ENCODE data around the gene SGO2. TPM values are rescaled to one million over a fixed set of nuclear protein-coding genes. Genes with fewer than 3 reads are reported as not detected.
"Not testable (repeated sequence)": the region's sequence is repeated elsewhere in the genome, so short reads cannot be mapped to it uniquely, and the experiment has no call there.

The SGO2 gene
- total RNA-seq, 2 donors from 2014 or later, result 50.2 to 58.2 TPM

- Mint-ChIP-seq H3K36me3 (peaks cover 14 to 24% of the 10 kb centered on the region in 2 donors), H3K27ac (no peak overlapping the region)
These were observed 19.3 kb upstream of the SGO2 start for GRCh38 chr2:200506679-200507078.

GRCh38 chr2:200507179-200507578 lies 18.8 kb upstream of the SGO2 start:
- DNase-seq (ENCODE audit: low spot score in 2 of 2) (no peak), ATAC-seq (no peak)
- Mint-ChIP-seq H3K9me3 (peaks cover 0 to 3% of the 10 kb centered on the region in 2 donors), H3K36me3 (peaks cover 13 to 22% of the 10 kb centered on the region in 2 donors), H3K27ac (no peak overlapping the region)

More at GRCh38 chr2:200506679-200507078, 19.3 kb upstream of the SGO2 start:
- peaks cover 0 to 3% of the 10 kb centered on the region in 2 donors for H3K9me3 Mint-ChIP-seq
- DNase-seq (ENCODE audit: low spot score in 2 of 2), result no peak
- no peak for ATAC-seq

DNA sequence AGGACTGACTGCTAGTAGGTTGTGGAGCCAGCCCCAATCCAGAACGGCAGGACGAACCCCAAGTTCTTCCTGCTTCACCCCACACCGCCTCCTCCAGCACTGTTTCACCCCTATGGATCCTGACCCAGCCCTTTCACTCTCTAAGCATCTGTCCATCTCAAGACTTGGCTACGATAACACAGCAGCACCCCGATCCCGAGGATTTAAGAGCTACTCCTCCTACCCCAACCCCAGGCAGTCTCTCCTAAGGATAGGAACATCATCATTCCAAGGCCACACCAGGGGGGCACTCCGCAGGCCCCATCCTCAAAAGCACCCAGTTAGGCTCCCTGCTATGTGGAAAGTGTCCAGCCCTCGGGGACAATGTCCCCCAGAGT lies 16.8 kb upstream of the SGO2 start:
- DNase-seq (ENCODE audit: low spot score in 2 of 2), result no peak
- ATAC-seq, result peak in 1 of 2 donors; percentile 11

DNA sequence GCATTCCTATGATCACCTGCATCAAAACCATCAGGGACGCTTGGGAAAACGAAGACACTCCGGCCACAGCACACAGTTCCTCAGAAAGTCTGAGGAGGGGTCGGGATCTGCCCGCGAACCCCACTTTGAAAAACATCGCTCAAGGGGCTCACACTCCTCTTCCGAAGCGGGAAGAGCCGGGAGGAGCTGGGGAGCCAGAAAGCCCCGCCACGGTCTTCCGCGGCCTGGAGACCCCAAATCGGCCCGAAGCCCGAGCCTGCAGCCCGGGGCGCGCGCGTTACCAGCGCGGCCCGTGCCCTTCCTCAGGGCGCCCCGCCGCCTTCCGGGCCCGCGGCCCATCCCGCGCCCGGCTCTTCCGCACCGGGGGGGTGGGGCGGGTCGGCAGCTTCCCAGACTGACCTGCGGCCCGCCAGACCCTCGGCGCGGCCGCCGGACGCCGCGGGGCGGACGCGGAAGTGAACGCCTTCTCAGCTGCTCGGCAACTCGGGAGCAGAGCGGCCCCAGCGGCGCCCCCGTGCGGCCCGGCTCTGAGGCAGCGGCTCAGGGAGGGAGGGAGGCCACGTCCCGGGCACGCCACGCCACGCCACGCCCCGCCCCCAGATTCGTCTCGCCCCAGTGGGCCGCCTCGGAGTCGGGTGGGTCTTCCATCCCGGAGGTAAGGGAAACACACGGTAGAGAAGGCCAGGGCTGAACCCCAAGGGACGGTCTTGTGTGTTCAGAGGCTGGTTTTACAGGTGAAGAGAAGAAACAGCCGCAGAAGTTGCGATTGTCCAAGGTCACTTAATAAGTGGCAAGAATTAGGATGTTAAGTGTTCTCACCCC lies 16.2 kb upstream of the SGO2 start, which contains the start of gene KCTD18:
Gene KCTD18, minus strand, starts transcription at position 457 of the 822 bp plus-strand sequence. CDS start 3,052 bp downstream, outside the sequence.
- Mint-ChIP-seq H3K9me3 (no peaks in the 10 kb centered on the region), H3K36me3 (peaks cover 8 to 9% of the 10 kb centered on the region in 2 donors), H3K27ac (peak within 1 kb of the TSS; percentile 84 to 98)
- peak; percentile 98 for ATAC-seq
- DNase-seq (ENCODE audit: low spot score in 2 of 2), result peak; percentile 90 to 91

More for the DNA sequence above, 16.8 kb upstream of the SGO2 start:
- H3K27ac Mint-ChIP-seq, result peak overlapping the region; percentile 84 to 98
- no peaks in the 10 kb centered on the region for H3K9me3 Mint-ChIP-seq
- peaks cover 8 to 9% of the 10 kb centered on the region in 2 donors for H3K36me3 Mint-ChIP-seq

DNA sequence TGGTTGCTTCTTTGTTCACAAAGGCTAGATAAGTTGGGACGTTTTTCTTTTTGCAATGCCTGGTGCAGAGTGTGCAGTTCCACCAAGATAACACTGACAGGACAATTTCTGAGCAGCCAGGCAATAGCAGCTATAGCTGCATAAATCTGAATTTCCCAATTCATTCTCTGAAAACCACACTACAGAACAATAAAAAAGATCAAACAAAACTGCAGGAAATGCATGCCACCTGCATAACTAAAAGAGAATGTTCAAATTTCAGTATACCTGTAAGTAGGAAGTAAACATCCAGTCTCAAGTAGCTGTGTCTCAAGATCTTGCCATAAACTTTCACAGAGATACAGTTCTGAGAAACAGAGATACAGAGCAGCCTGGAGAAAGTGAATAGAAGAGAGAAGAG lies 10.9 kb upstream of the SGO2 start:
- no peak for DNase-seq (ENCODE audit: low spot score in 2 of 2)
- no peak for ATAC-seq
- Mint-ChIP-seq H3K27ac (no peak overlapping the region), H3K36me3 (peaks cover 0 to 17% of the 10 kb centered on the region in 2 donors), H3K9me3 (peaks cover 0 to 6% of the 10 kb centered on the region in 2 donors)

- ATAC-seq (no peak), DNase-seq (ENCODE audit: low spot score in 2 of 2) (no peak)
- Mint-ChIP-seq H3K27ac (no peak overlapping the region), H3K9me3 (peaks cover 0 to 4% of the 10 kb centered on the region in 2 donors), H3K36me3 (peaks cover 12 to 19% of the 10 kb centered on the region in 2 donors)
These were observed 2.8 kb upstream of the SGO2 start for GRCh38 chr2:200523158-200523557.

DNA sequence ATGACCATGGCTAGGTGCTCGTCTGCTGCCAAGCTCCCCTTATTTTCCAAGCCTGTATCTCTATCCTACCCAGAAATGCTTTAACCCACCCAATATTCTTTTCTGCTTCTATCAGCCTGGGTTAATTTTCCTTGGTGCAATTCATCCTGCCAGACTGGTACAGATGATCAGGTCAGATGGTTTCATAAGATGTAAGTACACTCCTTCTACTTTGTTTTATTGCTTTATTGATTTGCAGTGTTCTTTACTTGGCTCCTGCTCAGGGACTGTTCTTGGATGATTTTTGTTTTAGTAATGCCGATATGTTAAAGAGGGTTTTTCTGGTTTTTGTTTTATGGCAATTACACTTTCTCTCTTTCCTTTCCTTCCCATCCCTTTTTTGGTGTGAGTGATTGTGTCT lies 2.4 kb upstream of the SGO2 start:
- H3K27ac Mint-ChIP-seq, result no peak overlapping the region
- ATAC-seq (no peak), DNase-seq (ENCODE audit: low spot score in 2 of 2) (no peak)
- peaks cover 12 to 23% of the 10 kb centered on the region in 2 donors for H3K36me3 Mint-ChIP-seq
- H3K9me3 Mint-ChIP-seq, result peaks cover 0 to 4% of the 10 kb centered on the region in 2 donors

DNA sequence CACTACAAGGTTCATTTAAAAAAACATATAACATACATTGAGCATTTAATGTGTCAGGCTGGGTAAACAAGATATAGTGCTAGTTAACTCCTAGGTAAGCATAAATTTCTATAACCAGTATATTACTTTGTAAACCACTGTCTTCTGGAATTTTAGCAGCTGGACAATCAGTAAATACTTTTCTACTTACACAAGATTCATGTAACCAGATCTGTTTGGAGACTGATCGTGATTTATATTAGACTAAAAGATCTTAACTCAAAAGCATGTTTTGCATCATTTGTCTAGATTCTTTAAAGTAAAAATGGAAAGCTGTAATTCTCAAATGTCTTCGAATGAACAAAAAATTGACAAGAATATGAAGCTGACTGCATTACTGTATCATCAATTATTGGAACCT lies 941 bp upstream of the SGO2 start:
- no peak for DNase-seq (ENCODE audit: low spot score in 2 of 2)
- no peak for ATAC-seq
- Mint-ChIP-seq H3K27ac (no peak overlapping the region), H3K9me3 (peaks cover 0 to 4% of the 10 kb centered on the region in 2 donors), H3K36me3 (peaks cover 12 to 27% of the 10 kb centered on the region in 2 donors)

- Mint-ChIP-seq H3K36me3 (peaks cover 12 to 27% of the 10 kb centered on the region in 2 donors), H3K27ac (peak overlapping the region in 1 of 2 donors; percentile 96)
- DNase-seq (ENCODE audit: low spot score in 2 of 2), result no peak
These were observed 491 bp upstream of the SGO2 start for GRCh38 chr2:200525551-200525881.

GRCh38 chr2:200528228-200528627 lies 2.2 kb downstream of the SGO2 start:
- ATAC-seq, result no peak
- no peak overlapping the region for H3K27ac Mint-ChIP-seq
- H3K9me3 Mint-ChIP-seq, result peaks cover 0 to 4% of the 10 kb centered on the region in 2 donors
- no peak for DNase-seq (ENCODE audit: low spot score in 2 of 2)
- peaks cover 12 to 27% of the 10 kb centered on the region in 2 donors for H3K36me3 Mint-ChIP-seq

More at GRCh38 chr2:200525551-200525881, 491 bp upstream of the SGO2 start:
- H3K9me3 Mint-ChIP-seq, result peaks cover 0 to 4% of the 10 kb centered on the region in 2 donors
- ATAC-seq, result no peak

- DNase-seq (ENCODE audit: low spot score in 2 of 2) (no peak), ATAC-seq (no peak)
- Mint-ChIP-seq H3K27ac (no peak overlapping the region), H3K36me3 (peaks cover 0 to 2% of the 10 kb centered on the region in 2 donors), H3K9me3 (no peaks in the 10 kb centered on the region)
These were observed 7.7 kb downstream of the SGO2 start for GRCh38 chr2:200533754-200534153.

- Mint-ChIP-seq H3K36me3 (peaks cover 2% of the 10 kb centered on the region in 2 donors), H3K27ac (no peak overlapping the region), H3K9me3 (no peaks in the 10 kb centered on the region)
- ATAC-seq (no peak), DNase-seq (ENCODE audit: low spot score in 2 of 2) (no peak)
These were observed 8.6 kb downstream of the SGO2 start for GRCh38 chr2:200534572-200534971.

DNA sequence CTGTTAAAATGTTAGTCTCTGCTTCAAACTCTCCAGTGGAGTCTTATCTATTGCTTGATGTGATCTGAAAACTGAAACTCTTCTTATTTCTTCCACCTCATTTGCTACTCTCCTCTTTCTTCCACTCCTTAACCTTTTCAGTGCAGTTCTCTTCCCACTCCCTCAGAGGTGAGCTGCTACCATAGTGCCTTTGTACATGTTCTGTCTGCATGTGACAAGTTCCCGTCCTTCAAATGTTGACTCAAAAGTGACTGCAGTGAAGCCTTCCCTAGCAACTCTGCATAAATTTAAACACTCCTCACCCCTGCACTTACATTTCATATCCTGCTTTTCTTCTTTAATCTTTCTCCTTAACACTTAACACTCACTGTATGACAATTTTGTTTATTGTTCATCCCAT lies 12.1 kb downstream of the SGO2 start:
- no peak for ATAC-seq
- H3K36me3 Mint-ChIP-seq, result peaks cover 21 to 32% of the 10 kb centered on the region in 2 donors
- DNase-seq (ENCODE audit: low spot score in 2 of 2), result no peak

GRCh38 chr2:200540793-200541192 lies 14.8 kb downstream of the SGO2 start:
- Mint-ChIP-seq H3K9me3 (peaks cover 0 to 5% of the 10 kb centered on the region in 2 donors), H3K27ac (no peak overlapping the region), H3K36me3 (peaks cover 21 to 59% of the 10 kb centered on the region in 2 donors)
- DNase-seq (ENCODE audit: low spot score in 2 of 2) (no peak), ATAC-seq (no peak)

More for the DNA sequence above, 12.1 kb downstream of the SGO2 start:
- peaks cover 0 to 5% of the 10 kb centered on the region in 2 donors for H3K9me3 Mint-ChIP-seq
- no peak overlapping the region for H3K27ac Mint-ChIP-seq

DNA sequence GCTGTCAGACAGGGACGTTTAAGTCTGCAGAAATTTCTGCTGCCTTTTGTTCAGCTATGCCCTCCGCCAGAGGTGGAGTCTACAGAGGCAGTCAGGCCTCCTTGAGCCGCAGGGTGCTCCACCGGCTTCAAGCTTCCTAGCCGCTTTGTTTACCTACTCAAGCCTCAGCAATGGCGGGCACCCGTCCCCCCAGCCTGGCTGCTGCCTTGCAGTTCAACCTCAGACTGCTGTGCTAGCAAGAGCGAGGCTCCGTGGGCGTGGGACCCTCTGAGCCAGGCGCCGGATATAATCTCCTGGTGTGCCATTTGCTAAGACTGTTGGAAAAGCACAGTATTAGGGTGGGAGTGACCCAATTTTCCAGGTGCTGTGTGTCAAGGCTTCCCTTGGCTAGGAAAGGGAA lies 40.6 kb downstream of the SGO2 start:
- not testable (repeated sequence) for H3K9me3 Mint-ChIP-seq; ATAC-seq; H3K27ac Mint-ChIP-seq; DNase-seq (ENCODE audit: low spot score in 2 of 2)
- H3K36me3 Mint-ChIP-seq, result peaks cover 7 to 45% of the 10 kb centered on the region in 2 donors

DNA sequence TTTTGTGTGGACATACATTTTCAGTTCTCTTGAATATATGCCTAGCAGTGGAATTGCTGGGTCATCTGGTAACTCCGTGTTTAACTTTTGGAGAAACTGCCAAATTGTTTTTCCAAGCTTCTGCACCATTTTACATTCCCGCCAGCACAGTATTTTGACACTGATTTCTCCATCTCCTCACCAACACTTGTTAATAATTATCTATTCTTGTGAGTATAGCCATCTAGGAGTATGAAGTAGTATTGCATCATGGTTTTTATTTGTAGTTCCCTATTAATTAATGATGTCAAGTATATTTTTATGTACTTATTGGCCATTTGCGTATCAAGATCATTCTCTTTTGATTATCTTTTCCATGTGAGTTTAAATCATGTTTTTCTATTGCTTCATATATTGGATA lies 41.9 kb downstream of the SGO2 start:
- DNase-seq (ENCODE audit: low spot score in 2 of 2), result no peak
- Mint-ChIP-seq H3K9me3 (peaks cover 0 to 6% of the 10 kb centered on the region in 2 donors), H3K27ac (no peak overlapping the region), H3K36me3 (peaks cover 7 to 43% of the 10 kb centered on the region in 2 donors)
- no peak for ATAC-seq

DNA sequence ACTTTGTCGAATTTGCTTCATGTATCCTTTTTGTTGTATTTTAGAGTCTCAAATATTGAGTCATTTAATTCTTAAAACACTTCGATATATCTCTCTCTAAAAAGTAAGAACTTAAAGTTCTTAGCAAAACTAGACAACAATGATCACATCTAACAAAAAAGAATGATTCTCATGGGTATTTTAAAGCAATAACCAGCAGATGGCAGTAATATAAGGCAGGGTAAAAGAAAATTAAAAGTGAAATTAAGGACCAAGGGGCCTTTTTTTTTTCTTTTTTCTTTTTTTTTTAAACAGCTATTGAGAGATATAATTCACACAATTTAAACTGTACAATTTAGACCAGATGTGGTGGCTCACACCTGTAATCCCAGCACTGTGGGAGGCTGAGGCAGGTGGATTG lies 50.0 kb downstream of the SGO2 start:
- Mint-ChIP-seq H3K9me3 (no peaks in the 10 kb centered on the region), H3K27ac (peak overlapping the region in 1 of 2 donors; percentile 32), H3K36me3 (peaks cover 0 to 45% of the 10 kb centered on the region in 2 donors)
- no peak for DNase-seq (ENCODE audit: low spot score in 2 of 2)
- no peak for ATAC-seq

DNA sequence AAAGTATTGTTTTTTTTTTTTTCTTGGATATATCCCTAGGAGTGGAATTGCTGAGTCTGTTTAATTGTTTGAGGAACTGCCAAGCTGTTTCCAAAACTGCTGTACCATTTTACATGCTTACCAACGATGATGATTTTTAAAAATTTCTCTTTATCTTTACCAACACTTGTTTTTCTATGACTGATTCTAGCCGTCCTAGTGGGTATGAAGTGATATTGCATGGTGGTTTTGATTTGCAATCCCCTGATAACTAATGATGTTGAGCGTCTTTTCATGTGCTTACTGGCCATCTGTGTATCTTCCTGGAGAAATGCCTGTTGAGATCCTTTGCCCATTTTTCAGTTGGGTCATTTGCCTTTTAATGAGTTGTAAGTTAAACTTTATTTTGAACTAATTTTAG lies 51.0 kb downstream of the SGO2 start:
- H3K36me3 Mint-ChIP-seq, result peaks cover 0 to 34% of the 10 kb centered on the region in 2 donors
- H3K27ac Mint-ChIP-seq, result no peak overlapping the region
- DNase-seq (ENCODE audit: low spot score in 2 of 2), result no peak
- H3K9me3 Mint-ChIP-seq, result no peaks in the 10 kb centered on the region
- ATAC-seq, result no peak

All from activated naive CD4-positive, alpha-beta T cell treated with anti-CD3 and anti-CD28 coated beads, Interleukin-2, amount 50 U/mL, for 72 hours (primary cell).